Measurements from ENCODE around the gene NAT8.
"Not testable (repeated sequence)": the region's sequence is repeated elsewhere in the genome, so short reads cannot be mapped to it uniquely, and the experiment has no call there.

DNA sequence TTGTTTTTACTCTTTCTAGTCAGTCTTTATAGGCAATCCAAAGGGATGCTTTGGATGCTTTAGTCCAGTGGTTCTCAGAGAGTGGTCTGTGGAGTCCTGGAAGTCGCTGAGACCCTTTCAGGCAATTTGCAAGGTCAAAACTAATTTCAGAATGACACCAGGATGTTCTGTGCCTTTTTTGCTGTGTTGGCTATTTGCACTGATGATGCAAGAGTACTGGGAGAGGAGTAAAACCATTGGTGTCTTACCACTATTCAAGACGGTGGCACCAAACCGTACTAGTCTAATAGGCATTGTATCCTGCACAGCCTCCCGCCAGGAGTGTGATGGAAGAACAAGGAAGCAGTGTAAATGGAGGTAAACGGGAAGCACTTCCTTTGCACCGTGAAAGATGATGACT, 34.0 kb upstream of the NAT8 start:
- TF ChIP-seq, protein P1, sequence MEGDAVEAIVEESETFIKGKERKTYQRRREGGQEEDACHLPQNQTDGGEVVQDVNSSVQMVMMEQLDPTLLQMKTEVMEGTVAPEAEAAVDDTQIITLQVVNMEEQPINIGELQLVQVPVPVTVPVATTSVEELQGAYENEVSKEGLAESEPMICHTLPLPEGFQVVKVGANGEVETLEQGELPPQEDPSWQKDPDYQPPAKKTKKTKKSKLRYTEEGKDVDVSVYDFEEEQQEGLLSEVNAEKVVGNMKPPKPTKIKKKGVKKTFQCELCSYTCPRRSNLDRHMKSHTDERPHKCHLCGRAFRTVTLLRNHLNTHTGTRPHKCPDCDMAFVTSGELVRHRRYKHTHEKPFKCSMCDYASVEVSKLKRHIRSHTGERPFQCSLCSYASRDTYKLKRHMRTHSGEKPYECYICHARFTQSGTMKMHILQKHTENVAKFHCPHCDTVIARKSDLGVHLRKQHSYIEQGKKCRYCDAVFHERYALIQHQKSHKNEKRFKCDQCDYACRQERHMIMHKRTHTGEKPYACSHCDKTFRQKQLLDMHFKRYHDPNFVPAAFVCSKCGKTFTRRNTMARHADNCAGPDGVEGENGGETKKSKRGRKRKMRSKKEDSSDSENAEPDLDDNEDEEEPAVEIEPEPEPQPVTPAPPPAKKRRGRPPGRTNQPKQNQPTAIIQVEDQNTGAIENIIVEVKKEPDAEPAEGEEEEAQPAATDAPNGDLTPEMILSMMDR (IDR thresholded peaks at IDR 0.05), result not testable (repeated sequence)
- TF ChIP-seq POLR2AphosphoS5, POLR2A (IDR thresholded peaks at IDR 0.05): not testable (repeated sequence)
